ENCODE results near the gene SCGB1D2.

The SCGB1D2 gene

DNA sequence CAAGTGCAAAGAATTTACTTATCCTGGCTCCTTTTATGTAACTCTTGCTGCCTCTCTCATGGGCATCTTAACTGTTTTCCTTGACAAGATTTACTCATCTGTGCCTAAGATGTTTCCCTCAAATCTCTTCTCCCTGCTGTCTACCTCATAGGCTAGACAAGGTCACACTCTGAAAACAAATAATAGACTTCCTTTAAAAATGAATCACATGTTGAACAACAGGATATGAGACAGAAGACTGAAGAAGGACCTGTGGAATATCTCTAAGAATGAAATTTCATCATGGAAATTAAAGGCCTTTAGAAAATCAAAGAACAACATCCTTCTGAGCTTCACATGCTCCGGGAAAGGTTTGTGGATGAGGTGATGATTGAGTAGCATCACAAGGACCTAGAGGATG lies 22.0 kb downstream of the SCGB1D2 start:
- no peak for DNase-seq

DNA sequence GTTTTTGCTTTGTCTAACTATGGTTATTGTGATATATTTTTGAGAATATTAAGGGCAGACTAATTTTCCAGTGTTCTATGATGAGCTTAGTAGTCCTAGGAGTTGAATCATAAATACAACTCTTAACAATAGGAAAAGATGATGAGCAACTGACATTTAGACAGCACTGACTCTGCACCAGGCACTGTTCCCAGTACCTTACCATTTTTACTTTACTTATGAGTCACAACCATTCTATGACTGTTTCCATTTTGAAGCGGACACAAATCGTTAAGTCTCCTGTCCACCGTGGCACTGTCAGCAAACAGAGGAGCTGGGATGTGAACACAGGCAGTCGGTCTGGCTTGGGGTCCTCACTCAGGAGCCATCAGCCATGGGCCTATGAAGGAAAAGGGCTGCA lies 24.5 kb downstream of the SCGB1D2 start:
- no peak for DNase-seq

DNA sequence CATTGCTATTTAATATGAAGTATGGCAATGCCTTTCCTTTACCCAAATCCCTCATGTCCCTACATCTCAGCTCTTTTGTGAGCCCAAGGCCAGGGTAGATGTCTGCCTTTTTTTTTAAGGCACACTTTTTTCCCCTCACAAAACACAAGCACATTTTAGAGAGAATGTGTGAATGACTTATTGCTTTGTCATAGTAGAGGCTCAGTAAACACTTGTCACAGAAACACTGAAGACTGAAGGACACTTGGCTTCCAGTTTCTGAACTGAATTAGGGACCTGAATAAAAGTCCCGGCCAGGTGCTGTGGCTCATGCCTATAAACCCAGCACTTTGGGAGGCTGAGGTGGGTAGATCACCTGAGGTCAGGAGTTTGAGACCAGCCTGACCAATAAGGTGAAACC lies 25.0 kb downstream of the SCGB1D2 start:
- DNase-seq = no peak

DNA sequence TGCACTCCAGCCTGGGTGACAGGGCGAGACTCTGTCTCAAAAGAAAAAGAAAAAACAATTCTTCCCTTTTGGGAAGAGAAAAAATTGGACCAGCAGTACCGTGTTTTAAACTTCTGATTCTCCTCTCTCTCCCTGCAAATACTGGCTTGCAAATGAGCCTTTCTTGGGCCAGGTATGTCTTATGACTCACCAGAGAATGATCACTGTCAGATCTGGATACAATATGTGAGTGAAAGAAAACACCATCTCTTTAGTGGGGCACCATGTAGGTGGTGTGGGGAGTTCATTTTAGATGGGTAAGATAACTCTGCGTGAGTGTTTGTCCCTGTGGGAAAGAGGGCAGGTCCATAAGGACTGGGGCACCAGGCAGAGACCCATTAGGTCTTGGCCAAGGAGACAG lies 25.5 kb downstream of the SCGB1D2 start:
- DNase-seq = no peak

DNA sequence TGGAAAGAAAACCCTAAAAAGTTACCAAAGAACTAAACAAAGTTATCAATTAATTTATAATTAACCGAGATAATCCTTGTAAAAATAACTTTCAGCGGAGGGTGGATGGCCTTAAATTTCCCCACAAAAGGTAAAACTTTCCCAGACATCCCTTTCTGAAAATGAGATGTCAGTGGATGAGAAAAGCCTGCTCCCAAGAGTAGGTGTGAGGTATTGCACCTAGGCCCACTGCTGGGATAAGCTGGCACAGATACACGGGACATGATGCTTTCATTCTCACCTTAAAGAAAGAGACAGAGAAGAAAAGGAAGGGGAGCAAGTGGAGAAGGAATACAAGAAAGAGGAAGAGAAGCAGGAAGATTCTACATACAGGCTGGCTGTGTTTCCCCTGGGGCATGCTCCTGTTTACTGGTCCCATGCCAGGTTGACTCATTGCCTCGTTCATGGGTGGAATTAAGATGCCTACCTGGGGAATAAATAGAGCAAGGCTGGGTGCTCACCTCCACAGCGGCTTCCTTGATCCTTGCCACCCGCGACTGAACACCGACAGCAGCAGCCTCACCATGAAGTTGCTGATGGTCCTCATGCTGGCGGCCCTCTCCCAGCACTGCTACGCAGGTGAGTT lies 27.7 kb downstream of the SCGB1D2 start, which contains the start of gene SCGB2A2:
TSS of gene SCGB2A2 (plus strand) at position 505 of the 625 bp plus-strand sequence. CDS start at position 564, 59 bp downstream.
- peak in 1 of 2 experiments; percentile 6 for DNase-seq

DNA sequence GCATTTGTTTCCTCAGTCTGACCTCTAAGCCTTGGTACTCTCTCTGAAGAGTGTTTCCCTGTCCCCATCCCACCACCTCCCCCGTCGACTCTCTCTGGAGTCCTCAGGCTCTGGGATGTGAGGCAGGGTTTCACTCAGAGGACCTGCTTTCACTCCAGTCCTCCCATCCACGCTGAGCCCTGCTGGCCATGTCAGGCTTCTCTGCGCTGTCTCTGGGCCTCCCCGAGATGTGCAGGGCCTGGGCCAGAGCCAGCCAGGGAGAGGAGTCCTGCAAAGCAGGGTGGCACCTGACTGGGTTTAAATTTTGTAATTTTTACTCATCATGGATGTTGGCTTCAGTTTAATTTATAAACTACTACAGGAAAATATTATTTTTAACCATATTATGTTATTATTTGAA lies 31.2 kb downstream of the SCGB1D2 start:
- no peak for DNase-seq

DNA sequence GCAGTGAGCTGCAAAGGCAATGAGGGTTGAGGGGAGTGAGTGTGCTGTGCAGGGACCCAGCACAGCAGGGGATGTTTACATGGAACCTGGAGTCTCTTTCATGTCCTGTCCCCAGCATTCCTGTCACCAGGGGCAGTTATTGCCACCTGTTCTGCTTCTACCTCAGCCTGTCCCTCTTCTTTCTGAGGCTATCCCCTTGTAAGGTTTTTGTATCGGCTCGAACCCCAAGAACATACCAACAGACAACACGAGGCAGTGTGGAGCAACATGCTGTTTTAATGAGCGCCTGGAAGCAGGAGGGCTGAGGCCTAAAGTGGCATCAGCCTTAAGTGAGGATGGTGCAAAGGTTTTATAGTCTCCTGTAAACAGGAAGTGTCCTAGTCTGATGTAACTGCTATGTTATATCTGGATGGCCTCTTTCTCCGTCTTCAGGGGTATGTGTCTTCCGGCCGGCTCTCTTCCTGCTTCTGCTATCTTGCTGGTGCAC lies 31.8 kb downstream of the SCGB1D2 start:
- no peak for DNase-seq

DNA sequence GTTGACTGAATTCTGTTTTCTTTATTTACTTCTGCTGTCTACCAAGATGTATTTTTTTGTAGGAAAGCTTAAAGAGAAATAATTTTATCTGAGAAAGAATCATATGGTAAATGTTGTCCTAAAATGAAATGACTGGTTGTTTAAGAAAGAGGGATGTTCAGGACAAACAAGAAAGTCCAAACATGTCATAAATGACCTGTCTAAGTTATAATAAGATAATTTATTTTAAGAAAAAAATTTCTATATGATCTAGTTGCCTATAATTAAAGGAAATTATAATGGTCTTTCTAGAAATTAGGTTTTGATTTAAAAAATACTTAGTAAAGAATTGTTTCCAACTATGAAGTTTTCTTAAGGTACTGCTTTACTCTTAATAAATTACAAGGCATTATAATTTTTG lies 38.4 kb downstream of the SCGB1D2 start:
- DNase-seq = no peak
